NOMO-1 treated with dmso at 0.1 percent for 144 hours (cell line): ENCODE data around the gene STK35.

ENCODE experiments used
- DNase-seq: peaks from one replicate; lab custom pipeline; 2025; ENCODE audit not compliant: unreplicated experiment; lab: John Stamatoyannopoulos, UW

STK35 gene

GRCh38 chr20:2101057-2101864 lies at the start of gene STK35:
Gene STK35, plus strand, starts transcription at chr20:2101827. Its CDS starts 55 bp downstream, at chr20:2101882.
- DNase-seq: no peak

GRCh38 chr20:2051946-2052345 lies 49.7 kb upstream of the STK35 start:
- DNase-seq: no peak

GRCh38 chr20:2052741-2053140 lies 48.9 kb upstream of the STK35 start:
- DNase-seq: no peak

- no peak for DNase-seq
These were observed 48.0 kb upstream of the STK35 start for GRCh38 chr20:2053615-2054014.

GRCh38 chr20:2054911-2055310 lies 46.7 kb upstream of the STK35 start:
- no peak for DNase-seq

- DNase-seq: no peak
These were observed 42.2 kb upstream of the STK35 start for GRCh38 chr20:2059411-2059810.

- no peak for DNase-seq
These were observed 36.5 kb upstream of the STK35 start for GRCh38 chr20:2065099-2065498.

GRCh38 chr20:2066461-2067122 lies 35.0 kb upstream of the STK35 start:
- no peak for DNase-seq

- no peak for DNase-seq
These were observed 20.9 kb upstream of the STK35 start for GRCh38 chr20:2080532-2081224.

- peak; percentile 67 for DNase-seq
These were observed 16.9 kb upstream of the STK35 start for GRCh38 chr20:2084703-2085102.

GRCh38 chr20:2086177-2086979 lies 15.2 kb upstream of the STK35 start:
- no peak for DNase-seq

GRCh38 chr20:2086980-2087377 lies 14.6 kb upstream of the STK35 start:
- peak; percentile 31 for DNase-seq

- DNase-seq: no peak
These were observed 12.7 kb upstream of the STK35 start for GRCh38 chr20:2088891-2089290.

GRCh38 chr20:2089447-2089846 lies 12.2 kb upstream of the STK35 start:
- no peak for DNase-seq

GRCh38 chr20:2093159-2093781 lies 8.4 kb upstream of the STK35 start:
- no peak for DNase-seq

- no peak for DNase-seq
These were observed 7.7 kb upstream of the STK35 start for GRCh38 chr20:2093883-2094282.

GRCh38 chr20:2101865-2102584 lies 398 bp downstream of the STK35 start:
- peak; percentile 77 for DNase-seq

- peak; percentile 76 for DNase-seq
These were observed 1.2 kb downstream of the STK35 start for GRCh38 chr20:2102585-2103460.
